OCI-LY3 (cell line): ENCODE data around the gene PPP1R1B.

Source experiments
- H2AFZ ChIP-seq: fragments of 200-600, 300-600 bp; shearing (Covaris generic); 2 replicates; pipeline ENCODE4 v1.6.0; 2014; ENCODE audit warnings: antibody characterized with exemption, low read depth, low read length
- H3K27ac ChIP-seq: fragments of 200-600, 300-600 bp; sonication (generic); 2 replicates; pipeline ENCODE4 v1.5.1; 2014; ENCODE audit warnings: mild to moderate bottlenecking, low read length, moderate library complexity, mixed read lengths
- H3K27me3 ChIP-seq: fragments of 200-600, 300-600 bp; sonication (generic); 2 replicates; pipeline ENCODE4 v1.6.1; 2014; ENCODE audit warnings: low read depth, low read length, mixed read lengths
- H3K36me3 ChIP-seq: fragments of 200-600, 300-600 bp; sonication (generic); replicated peaks from 2 replicates; pipeline ENCODE3; 2014; ENCODE audit warnings: low read depth, low read length, mixed read lengths
- H3K4me1 ChIP-seq: fragments of 300-600, 200-600 bp; sonication (generic); 2 replicates; pipeline ENCODE4 v1.6.1; 2014; ENCODE audit warnings: low read length, mixed read lengths
- H3K4me2 ChIP-seq: fragments of 200-600, 300-600 bp; sonication (generic); 2 replicates; pipeline ENCODE4 v1.6.1; 2014; ENCODE audit warnings: low read length, mixed read lengths
- H3K4me3 ChIP-seq: fragments of 300-600, 200-600 bp; sonication (generic); 2 replicates; pipeline ENCODE4 v1.5.1; 2014; ENCODE audit warnings: antibody characterized with exemption, mild to moderate bottlenecking, low read length, moderate library complexity
- H3K79me2 ChIP-seq: fragments of 300-600, 200-600 bp; shearing (Covaris generic); 2 replicates; pipeline ENCODE4 v1.6.1; 2014; ENCODE audit warnings: mild to moderate bottlenecking, low read length, mixed read lengths
- H3K9ac ChIP-seq: fragments of 300-600, 200-600 bp; shearing (Covaris generic); 2 replicates; pipeline ENCODE4 v1.6.0; 2014; ENCODE audit warnings: mild to moderate bottlenecking, low read length, moderate library complexity
- H3K9me3 ChIP-seq: fragments of 200-600, 300-600 bp; shearing (Covaris generic); 2 replicates; pipeline ENCODE4 v1.6.1; 2014; ENCODE audit warnings: low read length, mixed read lengths; ENCODE audit not compliant: insufficient read depth
- H4K20me1 ChIP-seq: fragments of 200-600, 300-600 bp; sonication (generic); 2 replicates; pipeline ENCODE4 v1.6.1; 2016; ENCODE audit warnings: low read length, mixed read lengths; ENCODE audit not compliant: insufficient read depth
- EZH2phosphoT487 ChIP-seq: fragments of 200-600 bp; shearing (Covaris generic); IDR thresholded peaks from 2 replicates; pipeline ENCODE4 v1.6.1; 2018; ENCODE audit warnings: antibody characterized with exemption, mixed run types, low read depth
- TF ChIP-seq, protein P1 (sequence below): fragments of 200-600, 300-600 bp; sonication (generic); IDR thresholded peaks from 2 replicates; pipeline ENCODE4 v1.5.1; 2014; ENCODE audit warnings: antibody characterized with exemption, low read length, low read depth

Gene PPP1R1B

DNA sequence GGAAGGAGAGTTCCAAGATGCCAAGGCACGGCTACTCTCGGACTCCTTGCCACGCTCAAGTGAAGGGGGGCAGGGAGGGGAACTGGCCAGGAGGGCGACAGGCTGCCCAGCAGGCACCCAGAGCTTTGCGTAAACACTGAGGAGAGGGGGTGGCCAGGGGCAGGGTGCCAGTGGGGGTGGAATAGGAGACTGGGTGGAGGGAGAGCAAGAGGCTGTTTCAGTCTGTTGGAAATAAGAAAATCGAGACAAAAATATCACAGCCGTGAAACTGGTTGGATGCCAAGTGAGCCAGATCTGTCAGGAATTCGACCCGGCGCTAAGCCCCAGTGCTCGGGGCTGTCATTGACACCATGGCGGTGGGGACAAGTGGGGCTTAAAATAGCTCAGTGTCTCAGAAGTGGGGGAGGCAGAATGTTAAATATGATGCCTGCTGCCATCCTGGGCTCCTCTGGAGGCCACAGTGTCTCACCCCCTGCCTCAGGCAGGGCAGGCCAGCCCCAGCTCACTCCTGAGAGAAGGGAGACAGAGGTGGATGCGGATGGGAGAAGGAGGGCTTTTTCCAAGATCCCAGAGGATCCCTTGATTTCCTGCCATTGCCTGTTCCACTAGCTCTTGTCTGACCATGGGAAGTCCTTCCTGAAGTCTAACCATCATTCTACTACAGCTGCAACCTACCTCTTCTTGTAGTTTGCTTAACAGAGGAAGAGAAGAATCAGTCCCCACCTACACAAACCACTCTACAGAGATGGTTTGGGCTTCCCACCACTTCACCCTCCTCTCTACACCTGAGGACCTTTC lies 51.0 kb downstream of the PPP1R1B start:
- no peaks in the 10 kb centered on the region for H4K20me1 ChIP-seq
- no peak overlapping the region for H3K27ac ChIP-seq
- H3K4me2 ChIP-seq, result no peak overlapping the region
- no peak overlapping the region for H3K4me3 ChIP-seq
- H3K27me3 ChIP-seq, result no peaks in the 10 kb centered on the region
- H2AFZ ChIP-seq, result no peak overlapping the region
- H3K79me2 ChIP-seq, result no peaks in the 10 kb centered on the region
- no peak for TF ChIP-seq EZH2phosphoT487
- TF ChIP-seq, protein P1, sequence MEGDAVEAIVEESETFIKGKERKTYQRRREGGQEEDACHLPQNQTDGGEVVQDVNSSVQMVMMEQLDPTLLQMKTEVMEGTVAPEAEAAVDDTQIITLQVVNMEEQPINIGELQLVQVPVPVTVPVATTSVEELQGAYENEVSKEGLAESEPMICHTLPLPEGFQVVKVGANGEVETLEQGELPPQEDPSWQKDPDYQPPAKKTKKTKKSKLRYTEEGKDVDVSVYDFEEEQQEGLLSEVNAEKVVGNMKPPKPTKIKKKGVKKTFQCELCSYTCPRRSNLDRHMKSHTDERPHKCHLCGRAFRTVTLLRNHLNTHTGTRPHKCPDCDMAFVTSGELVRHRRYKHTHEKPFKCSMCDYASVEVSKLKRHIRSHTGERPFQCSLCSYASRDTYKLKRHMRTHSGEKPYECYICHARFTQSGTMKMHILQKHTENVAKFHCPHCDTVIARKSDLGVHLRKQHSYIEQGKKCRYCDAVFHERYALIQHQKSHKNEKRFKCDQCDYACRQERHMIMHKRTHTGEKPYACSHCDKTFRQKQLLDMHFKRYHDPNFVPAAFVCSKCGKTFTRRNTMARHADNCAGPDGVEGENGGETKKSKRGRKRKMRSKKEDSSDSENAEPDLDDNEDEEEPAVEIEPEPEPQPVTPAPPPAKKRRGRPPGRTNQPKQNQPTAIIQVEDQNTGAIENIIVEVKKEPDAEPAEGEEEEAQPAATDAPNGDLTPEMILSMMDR, result no peak
- H3K4me1 ChIP-seq, result peaks cover 8% of the 10 kb centered on the region
- H3K36me3 ChIP-seq, result no peaks in the 10 kb centered on the region
- no peaks in the 10 kb centered on the region for H3K9me3 ChIP-seq
- no peak overlapping the region for H3K9ac ChIP-seq

DNA sequence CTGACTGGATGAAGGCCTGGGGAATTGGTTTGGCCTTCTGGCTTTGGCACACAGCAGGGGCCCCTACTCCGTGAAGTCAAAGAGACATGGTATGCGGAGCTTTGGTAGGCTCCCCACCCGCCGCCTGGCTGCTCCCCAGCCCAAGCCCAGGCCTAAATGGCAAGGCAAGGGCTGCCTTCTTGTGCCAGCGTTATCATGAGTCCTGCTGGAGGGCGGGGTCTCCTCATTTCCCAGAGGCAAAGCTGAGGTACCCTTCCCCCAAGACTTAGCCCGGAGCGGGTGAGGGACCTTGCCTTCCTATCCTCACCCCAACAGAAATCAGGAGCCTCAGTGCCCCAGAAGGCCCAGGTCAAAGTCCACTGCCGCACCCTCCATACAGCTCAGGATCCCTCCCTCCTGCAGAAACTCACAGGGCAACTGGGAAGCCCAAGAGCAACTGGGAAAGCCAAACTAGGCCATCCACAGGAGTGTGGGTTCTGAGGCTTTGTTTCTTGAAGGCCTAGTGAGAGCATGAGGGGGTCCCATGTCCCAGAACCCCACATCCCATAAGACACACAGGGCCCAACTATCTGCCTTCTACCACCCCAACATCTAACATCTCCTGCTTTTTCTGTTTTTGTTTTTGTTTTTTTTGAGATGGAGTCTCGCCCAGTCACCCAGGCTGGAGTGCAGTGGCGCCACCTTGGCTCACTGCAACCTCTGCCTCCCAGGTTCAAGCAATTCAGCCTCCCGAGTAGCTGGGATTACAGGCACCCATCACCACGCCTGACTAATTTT lies 51.8 kb downstream of the PPP1R1B start:
- H3K9ac ChIP-seq, result no peak overlapping the region
- no peak overlapping the region for H3K4me3 ChIP-seq
- H3K4me1 ChIP-seq, result peaks cover 8% of the 10 kb centered on the region
- H3K27me3 ChIP-seq, result no peaks in the 10 kb centered on the region
- TF ChIP-seq, protein P1, result no peak
- no peak for TF ChIP-seq EZH2phosphoT487
- H2AFZ ChIP-seq, result no peak overlapping the region
- H4K20me1 ChIP-seq, result no peaks in the 10 kb centered on the region
- no peaks in the 10 kb centered on the region for H3K79me2 ChIP-seq
- no peaks in the 10 kb centered on the region for H3K9me3 ChIP-seq
- no peak overlapping the region for H3K4me2 ChIP-seq
- H3K27ac ChIP-seq, result no peak overlapping the region
- H3K36me3 ChIP-seq, result no peaks in the 10 kb centered on the region

DNA sequence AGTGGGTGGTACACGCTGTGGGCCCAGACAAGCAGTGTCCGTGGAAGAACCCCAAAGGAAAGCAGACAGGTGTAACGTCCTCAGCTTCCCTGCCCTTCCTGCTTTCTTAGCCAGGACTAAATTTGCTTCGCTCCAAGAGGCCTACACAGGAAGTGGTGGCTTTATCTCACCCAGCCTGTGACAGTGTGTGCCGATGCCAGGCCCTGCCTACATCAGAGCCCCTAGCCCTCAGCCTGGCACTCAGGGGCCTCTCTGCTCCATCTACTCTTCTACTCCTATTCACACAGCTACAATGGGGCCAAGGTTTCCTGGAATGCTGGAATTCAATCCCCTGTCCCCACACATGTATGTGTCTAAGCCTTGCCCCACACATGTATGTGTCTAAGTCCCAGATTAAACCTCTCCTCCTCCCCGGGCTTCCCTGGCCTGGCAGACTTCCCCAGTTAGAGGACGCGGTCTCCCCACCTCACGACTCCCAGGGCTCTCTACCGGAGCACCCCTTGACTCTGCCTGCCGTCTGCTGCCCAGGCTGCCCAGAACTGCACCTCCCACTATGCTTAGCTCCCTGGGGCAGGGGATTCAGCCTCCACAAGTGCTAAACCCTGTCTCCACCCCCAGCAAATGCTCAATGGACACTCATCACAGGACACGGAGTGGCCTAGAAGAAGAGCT lies 52.9 kb downstream of the PPP1R1B start:
- no peak overlapping the region for H3K27ac ChIP-seq
- no peaks in the 10 kb centered on the region for H3K27me3 ChIP-seq
- TF ChIP-seq, protein P1, result no peak
- no peak for TF ChIP-seq EZH2phosphoT487
- no peak overlapping the region for H3K4me3 ChIP-seq
- peaks cover 5% of the 10 kb centered on the region for H3K4me1 ChIP-seq
- H3K9me3 ChIP-seq, result no peaks in the 10 kb centered on the region
- no peak overlapping the region for H3K9ac ChIP-seq
- no peaks in the 10 kb centered on the region for H3K36me3 ChIP-seq
- no peak overlapping the region for H3K4me2 ChIP-seq
- no peaks in the 10 kb centered on the region for H3K79me2 ChIP-seq
- no peak overlapping the region for H2AFZ ChIP-seq
- no peaks in the 10 kb centered on the region for H4K20me1 ChIP-seq
